T-helper 17 cell (primary cell): Measurements from ENCODE around the gene ADAM29. TPM values are rescaled to one million over a fixed set of nuclear protein-coding genes. Genes with fewer than 3 reads are reported as not detected.
"Not testable (repeated sequence)": the region's sequence is repeated elsewhere in the genome, so short reads cannot be mapped to it uniquely, and the experiment has no call there.

ENCODE experiments used
- ATAC-seq: fragments of 150-1000 bp; cut with Tn5 transposase; 2 replicates; pipeline ENCODE4 v1.10.0; 2021; ENCODE audit warnings: mild to moderate bottlenecking, moderate library complexity
- DNase-seq, 3 donors: peaks; one replicate each; pipeline versions ENCODE4 v3.0.0 to v3.0.0-alpha.2; 2020 to 2021
- H3K9me3 ChIP-seq: one replicate; pipeline ENCODE4 v1.7.0; 2013; ENCODE audit warnings: low read length, mild to moderate bottlenecking; ENCODE audit not compliant: control insufficient read depth, poor library complexity, severe bottlenecking
- H3K27ac Mint-ChIP-seq: one replicate; pipeline ENCODE4 v1.8.0; 2022; ENCODE audit warnings: mild to moderate bottlenecking, moderate library complexity, mixed read lengths
- H3K27me3 Mint-ChIP-seq: one replicate; pipeline ENCODE4 v1.8.0; 2022; ENCODE audit warnings: mixed read lengths
- H3K36me3 Mint-ChIP-seq: one replicate; pipeline ENCODE4 v1.8.0; 2022; ENCODE audit warnings: low read depth, mixed read lengths
- H3K4me1 Mint-ChIP-seq: one replicate; pipeline ENCODE4 v1.8.0; 2022; ENCODE audit warnings: mild to moderate bottlenecking, mixed read lengths
- H3K4me3 Mint-ChIP-seq: one replicate; pipeline ENCODE4 v1.8.0; 2022; ENCODE audit warnings: mild to moderate bottlenecking, moderate library complexity, mixed read lengths
- total RNA-seq, 4 donors: library from RNA in 2 of 4; stranded (reverse) in 2 of 4; gene quantifications; one replicate each; pipeline ENCODE4 v1.2.3 and lab custom pipeline; 2022 to 2026

The ADAM29 gene
- total RNA-seq: not detected
- 0 reads per million in 2 donors for total RNA-seq (lab: John Stamatoyannopoulos, UW)

DNA sequence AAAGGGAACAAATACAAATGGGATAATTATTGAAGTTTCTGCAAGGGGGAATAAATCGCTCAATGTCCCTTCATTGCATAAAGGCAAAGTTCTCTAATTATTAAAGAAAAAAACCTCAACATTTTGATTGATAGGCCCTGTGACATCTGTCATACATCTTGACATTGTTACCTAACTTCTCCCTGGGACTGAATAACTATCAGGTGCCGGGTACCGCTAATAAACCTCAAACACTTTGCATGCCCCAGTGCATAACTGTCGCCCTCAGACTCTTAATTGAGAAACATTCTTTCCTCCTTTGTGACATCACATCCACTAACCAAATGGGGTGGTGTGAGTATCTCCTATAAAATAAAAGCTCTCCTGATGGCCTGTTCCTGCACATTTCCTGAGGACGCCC, at the start of gene ADAM29:
Gene ADAM29, plus strand, starts transcription at position 301 of the 400 bp plus-strand sequence. CDS start 57,168 bp downstream, outside the sequence.
- DNase-seq: no peak
- no peaks in the 10 kb centered on the region for H3K27me3 Mint-ChIP-seq
- ATAC-seq: no peak
- no peak within 1 kb of the TSS for H3K4me3 Mint-ChIP-seq
- H3K36me3 Mint-ChIP-seq: no peaks in the 10 kb centered on the region
- H3K9me3 ChIP-seq: no peaks in the 10 kb centered on the region
- no peak within 1 kb of the TSS for H3K27ac Mint-ChIP-seq
- no peaks in the 10 kb centered on the region for H3K4me1 Mint-ChIP-seq

DNA sequence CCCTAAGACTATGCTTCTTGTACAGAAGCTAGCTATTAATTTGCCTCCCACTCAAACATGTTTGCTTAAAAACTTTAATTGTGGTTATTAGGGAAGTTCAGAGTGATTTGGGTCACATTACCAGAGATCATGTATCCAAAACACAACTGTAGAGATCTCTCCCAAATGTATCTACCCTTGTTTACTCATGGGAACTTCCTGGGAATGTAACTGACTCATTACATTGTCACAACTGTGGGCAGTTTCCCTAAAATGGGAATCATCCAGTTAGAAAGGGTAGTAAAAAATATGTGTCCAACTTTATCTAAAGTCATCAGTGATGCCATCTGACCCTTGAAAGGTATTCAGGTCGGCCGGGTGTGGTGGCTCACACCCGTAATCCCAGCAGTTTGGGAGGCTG, 48.8 kb upstream of the ADAM29 start:
- no peak for DNase-seq
- ATAC-seq: no peak
- H3K27ac Mint-ChIP-seq: no peak overlapping the region
- H3K36me3 Mint-ChIP-seq: no peaks in the 10 kb centered on the region
- H3K27me3 Mint-ChIP-seq: no peaks in the 10 kb centered on the region
- no peaks in the 10 kb centered on the region for H3K9me3 ChIP-seq
- no peak overlapping the region for H3K4me3 Mint-ChIP-seq
- H3K4me1 Mint-ChIP-seq: no peaks in the 10 kb centered on the region

GRCh38 chr4:174870311-174870710, 47.8 kb upstream of the ADAM29 start:
- H3K9me3 ChIP-seq: no peaks in the 10 kb centered on the region
- Mint-ChIP-seq H3K4me3 (no peak overlapping the region), H3K4me1 (no peaks in the 10 kb centered on the region), H3K36me3 (no peaks in the 10 kb centered on the region), H3K27me3 (no peaks in the 10 kb centered on the region), H3K27ac (no peak overlapping the region)
- DNase-seq (no peak), ATAC-seq (no peak)

DNA sequence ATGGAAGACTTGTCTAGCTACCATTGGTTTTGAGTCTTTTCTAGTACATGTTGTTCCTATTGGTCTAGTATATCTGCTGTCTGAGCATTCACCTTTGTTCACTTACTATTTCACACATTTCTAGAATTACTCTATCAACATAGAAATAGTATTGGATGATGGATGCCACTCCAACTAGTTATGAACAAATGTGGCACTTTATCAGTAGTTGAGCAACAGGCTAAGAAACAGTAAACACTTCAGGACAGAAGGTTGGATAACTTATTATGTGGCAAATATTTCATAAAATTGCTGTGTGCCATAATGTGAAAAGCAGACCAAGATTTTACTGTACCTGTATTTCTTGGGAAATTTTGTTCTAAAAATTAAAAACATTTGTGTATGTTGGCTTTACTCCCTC, 46.8 kb upstream of the ADAM29 start:
- Mint-ChIP-seq H3K27me3 (no peaks in the 10 kb centered on the region), H3K4me3 (no peak overlapping the region), H3K36me3 (no peaks in the 10 kb centered on the region), H3K27ac (no peak overlapping the region), H3K4me1 (no peaks in the 10 kb centered on the region)
- DNase-seq (no peak), ATAC-seq (no peak)
- H3K9me3 ChIP-seq: no peaks in the 10 kb centered on the region

- not testable (repeated sequence) for H3K4me1 Mint-ChIP-seq, H3K27ac Mint-ChIP-seq, H3K27me3 Mint-ChIP-seq, DNase-seq, ATAC-seq, H3K36me3 Mint-ChIP-seq, H3K9me3 ChIP-seq, H3K4me3 Mint-ChIP-seq
These were observed 45.0 kb upstream of the ADAM29 start for GRCh38 chr4:174873146-174873545.

DNA sequence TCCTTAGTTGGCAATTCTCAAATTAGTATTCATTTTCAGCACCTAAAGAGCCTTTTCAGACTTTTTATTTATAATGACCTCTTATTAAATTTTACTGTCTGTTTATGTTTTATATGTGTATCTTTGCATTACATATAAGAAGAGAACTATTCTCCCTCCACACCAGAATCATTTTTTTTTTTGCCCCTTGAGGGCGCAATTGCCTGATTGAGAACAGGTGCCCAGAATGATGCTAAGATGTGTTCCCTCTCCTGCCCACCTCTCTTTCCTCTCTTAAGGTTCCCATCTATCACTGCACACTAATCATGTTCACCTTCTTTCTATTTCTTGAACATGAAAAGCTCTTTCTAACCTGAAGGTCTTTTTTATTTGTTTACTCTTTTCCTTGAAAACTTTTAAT, 44.2 kb upstream of the ADAM29 start:
- no peak overlapping the region for H3K27ac Mint-ChIP-seq
- no peak for ATAC-seq
- H3K27me3 Mint-ChIP-seq: no peaks in the 10 kb centered on the region
- no peak for DNase-seq
- no peaks in the 10 kb centered on the region for H3K4me1 Mint-ChIP-seq
- H3K4me3 Mint-ChIP-seq: no peak overlapping the region
- no peaks in the 10 kb centered on the region for H3K9me3 ChIP-seq
- no peaks in the 10 kb centered on the region for H3K36me3 Mint-ChIP-seq

GRCh38 chr4:174874898-174875297, 43.3 kb upstream of the ADAM29 start:
- Mint-ChIP-seq H3K4me1 (no peaks in the 10 kb centered on the region), H3K4me3 (no peak overlapping the region), H3K27me3 (no peaks in the 10 kb centered on the region), H3K36me3 (no peaks in the 10 kb centered on the region), H3K27ac (no peak overlapping the region)
- DNase-seq: no peak
- H3K9me3 ChIP-seq: no peaks in the 10 kb centered on the region
- no peak for ATAC-seq

GRCh38 chr4:174880001-174880400, 38.2 kb upstream of the ADAM29 start:
- no peak overlapping the region for H3K27ac Mint-ChIP-seq
- H3K9me3 ChIP-seq: no peaks in the 10 kb centered on the region
- H3K27me3 Mint-ChIP-seq: no peaks in the 10 kb centered on the region
- no peaks in the 10 kb centered on the region for H3K36me3 Mint-ChIP-seq
- no peaks in the 10 kb centered on the region for H3K4me1 Mint-ChIP-seq
- no peak for ATAC-seq
- H3K4me3 Mint-ChIP-seq: no peak overlapping the region
- no peak for DNase-seq

DNA sequence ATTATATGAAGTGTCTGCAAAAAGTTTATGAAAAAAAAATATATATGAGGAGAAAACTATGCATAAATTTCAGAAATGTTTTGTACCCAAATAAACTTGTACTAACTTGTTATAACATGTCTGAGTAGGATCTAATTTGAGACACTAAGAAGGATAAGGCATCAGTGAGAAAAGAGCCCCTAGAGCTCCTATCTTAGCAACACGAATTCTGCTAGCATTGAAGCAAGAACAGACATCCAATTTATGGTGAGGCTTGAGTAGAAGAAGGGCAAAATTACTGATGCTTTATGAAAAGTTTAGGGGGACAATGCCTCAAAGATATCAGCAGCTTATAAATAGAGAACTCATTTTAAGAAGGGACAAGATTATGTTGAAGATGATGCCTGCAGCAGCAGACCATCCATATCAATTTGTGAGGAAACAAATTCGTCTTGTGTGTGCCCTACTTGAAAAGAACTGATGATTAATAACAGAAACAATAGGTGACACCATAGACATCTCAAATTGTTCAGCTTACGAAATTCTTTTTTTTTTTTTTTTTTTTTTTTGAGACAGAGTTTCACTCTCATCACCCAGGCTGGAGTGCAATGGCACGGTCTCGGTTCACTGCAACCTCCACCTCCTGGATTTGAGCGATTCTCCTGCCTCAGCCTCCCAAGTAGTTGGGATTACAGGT, 35.7 kb upstream of the ADAM29 start:
- no peaks in the 10 kb centered on the region for H3K36me3 Mint-ChIP-seq
- no peaks in the 10 kb centered on the region for H3K27me3 Mint-ChIP-seq
- no peak overlapping the region for H3K27ac Mint-ChIP-seq
- H3K4me3 Mint-ChIP-seq: no peak overlapping the region
- no peaks in the 10 kb centered on the region for H3K4me1 Mint-ChIP-seq
- no peak for ATAC-seq
- no peaks in the 10 kb centered on the region for H3K9me3 ChIP-seq
- no peak for DNase-seq

DNA sequence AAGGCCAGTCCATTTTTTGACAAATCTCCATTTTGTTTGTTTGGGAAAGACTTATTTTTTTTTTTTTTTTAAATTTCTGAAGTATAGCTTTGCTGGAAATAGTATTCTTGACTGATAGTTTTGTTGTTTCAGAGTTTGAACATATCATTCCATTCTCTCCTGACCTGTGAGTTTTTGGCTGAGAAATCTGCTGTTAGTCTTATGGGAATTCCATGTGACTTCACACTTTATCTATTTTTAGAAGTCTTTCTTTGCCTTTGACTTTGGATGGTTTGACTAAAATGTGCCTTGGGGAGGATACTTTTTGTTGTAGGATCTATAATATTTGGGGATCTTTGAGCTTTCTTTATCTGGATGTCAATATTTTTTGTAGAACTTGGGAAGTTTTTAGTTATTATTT, 10.7 kb upstream of the ADAM29 start:
- Mint-ChIP-seq H3K27ac (no peak overlapping the region), H3K4me3 (no peak overlapping the region), H3K27me3 (no peaks in the 10 kb centered on the region)

DNA sequence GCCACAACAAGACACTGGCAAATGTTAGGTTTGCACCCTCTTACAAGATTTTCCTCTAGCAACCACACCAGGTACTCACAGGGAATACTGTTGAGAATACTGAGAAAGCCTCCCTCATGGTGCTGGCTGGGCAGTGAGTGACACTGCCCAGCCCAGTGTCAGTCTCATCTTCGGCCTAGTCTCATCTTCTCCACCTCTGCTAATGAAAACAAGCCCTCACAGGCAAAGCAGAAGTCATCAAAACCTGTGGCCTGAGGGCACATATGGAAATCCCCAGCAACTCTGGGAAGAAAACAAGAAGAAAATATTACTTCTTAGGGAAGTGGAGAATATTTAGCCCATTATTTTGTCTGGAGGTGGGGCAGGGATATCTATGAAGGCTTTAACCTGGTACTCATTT, 7.9 kb upstream of the ADAM29 start:
- H3K4me3 Mint-ChIP-seq: no peak overlapping the region
- no peaks in the 10 kb centered on the region for H3K9me3 ChIP-seq
- H3K36me3 Mint-ChIP-seq: no peaks in the 10 kb centered on the region

More for the DNA sequence above, 10.7 kb upstream of the ADAM29 start:
- DNase-seq (no peak), ATAC-seq (no peak)
- no peaks in the 10 kb centered on the region for H3K4me1 Mint-ChIP-seq
- no peaks in the 10 kb centered on the region for H3K36me3 Mint-ChIP-seq
- no peaks in the 10 kb centered on the region for H3K9me3 ChIP-seq

GRCh38 chr4:174912919-174913543, 5.1 kb upstream of the ADAM29 start:
- no peaks in the 10 kb centered on the region for H3K27me3 Mint-ChIP-seq
- no peak for DNase-seq
- no peaks in the 10 kb centered on the region for H3K4me1 Mint-ChIP-seq
- no peaks in the 10 kb centered on the region for H3K36me3 Mint-ChIP-seq
- ATAC-seq: no peak
- H3K4me3 Mint-ChIP-seq: no peak overlapping the region
- no peak overlapping the region for H3K27ac Mint-ChIP-seq
- no peaks in the 10 kb centered on the region for H3K9me3 ChIP-seq

More for the DNA sequence above, 7.9 kb upstream of the ADAM29 start:
- no peak for DNase-seq
- Mint-ChIP-seq H3K27me3 (no peaks in the 10 kb centered on the region), H3K27ac (no peak overlapping the region), H3K4me1 (no peaks in the 10 kb centered on the region)
- ATAC-seq: no peak

- no peak overlapping the region for H3K4me3 Mint-ChIP-seq
- no peak for DNase-seq
- H3K4me1 Mint-ChIP-seq: no peaks in the 10 kb centered on the region
- H3K27me3 Mint-ChIP-seq: no peaks in the 10 kb centered on the region
- no peak overlapping the region for H3K27ac Mint-ChIP-seq
- H3K36me3 Mint-ChIP-seq: no peaks in the 10 kb centered on the region
- no peaks in the 10 kb centered on the region for H3K9me3 ChIP-seq
- ATAC-seq: no peak
These were observed 1.8 kb downstream of the ADAM29 start for GRCh38 chr4:174919886-174920423.

DNA sequence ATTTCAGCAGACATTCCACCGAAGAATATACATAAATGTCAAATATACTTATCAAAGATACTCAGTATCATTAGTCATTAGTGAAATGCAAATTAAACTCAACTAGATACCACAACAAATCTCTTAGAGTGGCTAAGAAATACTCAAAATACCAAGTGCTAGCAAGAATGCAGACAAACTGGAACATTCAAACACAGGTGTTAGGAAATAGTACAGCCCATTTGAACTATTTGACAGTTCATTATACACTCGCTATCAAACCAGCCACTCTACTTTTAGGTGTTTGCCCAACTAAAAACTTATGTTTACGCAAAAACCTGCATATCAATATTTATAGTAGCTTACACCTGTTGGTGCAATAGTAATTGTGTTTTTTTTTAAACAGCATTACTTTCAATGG, 8.8 kb downstream of the ADAM29 start:
- H3K27ac Mint-ChIP-seq: no peak overlapping the region
- ATAC-seq (no peak), DNase-seq (no peak)
- H3K4me1 Mint-ChIP-seq: no peaks in the 10 kb centered on the region
- H3K27me3 Mint-ChIP-seq: no peaks in the 10 kb centered on the region
- H3K36me3 Mint-ChIP-seq: no peaks in the 10 kb centered on the region
- H3K4me3 Mint-ChIP-seq: no peak overlapping the region
- H3K9me3 ChIP-seq: no peaks in the 10 kb centered on the region
